ENCODE measurements around the gene ZNF660.

GRCh38 chr3:44557074-44557473, 27.7 kb upstream of the ZNF660 start:
- TF ChIP-seq CTCF (IDR thresholded peaks at IDR 0.05) (no peak), POLR2A (IDR thresholded peaks at IDR 0.05) (no peak), POLR2AphosphoS5 (IDR thresholded peaks at IDR 0.05) (no peak), EP300 (IDR thresholded peaks at IDR 0.05) (no peak)

Measured in sigmoid colon (tissue), 4 donors.